ENCODE measurements around the gene CNTNAP5. TPM values are rescaled to one million over a fixed set of nuclear protein-coding genes. Genes with fewer than 3 reads are reported as not detected.

Gene CNTNAP5
- total and polyA plus RNA-seq, 2 experiments from 2014 or later, result 0.03 TPM; not detected in 1

DNA sequence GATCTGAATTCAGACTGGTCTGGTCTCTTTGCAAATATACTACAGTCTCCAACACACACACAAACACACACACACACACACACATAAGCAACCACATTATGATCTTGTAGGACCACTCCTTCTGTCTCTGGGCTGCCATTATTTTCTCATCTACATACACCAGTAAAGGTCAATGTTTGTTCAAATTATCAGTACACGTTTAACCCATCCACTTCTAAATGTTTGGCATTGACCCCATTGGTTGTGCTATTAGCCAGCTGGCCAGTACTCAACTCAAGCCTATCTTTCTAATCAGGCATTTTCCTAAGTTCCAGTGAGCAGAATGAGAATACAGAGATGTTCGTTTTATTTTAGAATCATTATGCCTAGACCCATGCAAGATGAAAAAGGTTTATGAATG, 186.4 kb downstream of the CNTNAP5 start:
- no peaks in the 10 kb centered on the region for H3K9me3 ChIP-seq (ENCODE audit: low read depth)

DNA sequence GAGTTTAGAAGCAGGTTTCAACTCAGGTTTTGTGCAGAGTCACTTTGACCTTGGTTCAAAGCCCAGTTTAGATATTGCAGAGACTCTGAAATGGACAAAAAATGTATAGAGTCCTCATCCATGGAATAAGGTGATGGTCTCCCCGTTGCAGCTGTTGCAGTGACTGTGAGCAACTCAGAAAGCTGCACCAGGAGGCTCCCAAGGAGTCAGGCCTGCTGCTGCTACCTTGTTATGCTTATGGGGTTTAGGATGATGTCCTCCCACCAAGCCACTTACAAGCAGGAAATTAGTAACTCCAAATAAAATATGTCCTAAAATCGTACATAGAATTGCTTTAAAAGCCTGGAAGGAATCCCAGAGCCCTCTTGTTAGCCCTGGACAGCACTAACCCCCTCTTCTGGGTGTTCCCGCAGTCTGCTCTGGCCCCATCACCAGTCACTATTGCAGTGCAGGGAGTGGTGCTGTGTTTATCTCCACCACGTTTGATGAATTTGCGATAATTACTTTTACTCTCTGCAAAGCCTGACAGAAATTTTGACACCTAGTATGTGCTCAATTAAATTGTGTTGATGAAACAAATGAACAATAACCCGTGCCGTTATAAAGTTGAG, 189.0 kb downstream of the CNTNAP5 start:
- H3K27me3 ChIP-seq, result no peaks in the 10 kb centered on the region
- H3K9me3 ChIP-seq (ENCODE audit: low read depth), result no peaks in the 10 kb centered on the region
- TF ChIP-seq, protein P1, sequence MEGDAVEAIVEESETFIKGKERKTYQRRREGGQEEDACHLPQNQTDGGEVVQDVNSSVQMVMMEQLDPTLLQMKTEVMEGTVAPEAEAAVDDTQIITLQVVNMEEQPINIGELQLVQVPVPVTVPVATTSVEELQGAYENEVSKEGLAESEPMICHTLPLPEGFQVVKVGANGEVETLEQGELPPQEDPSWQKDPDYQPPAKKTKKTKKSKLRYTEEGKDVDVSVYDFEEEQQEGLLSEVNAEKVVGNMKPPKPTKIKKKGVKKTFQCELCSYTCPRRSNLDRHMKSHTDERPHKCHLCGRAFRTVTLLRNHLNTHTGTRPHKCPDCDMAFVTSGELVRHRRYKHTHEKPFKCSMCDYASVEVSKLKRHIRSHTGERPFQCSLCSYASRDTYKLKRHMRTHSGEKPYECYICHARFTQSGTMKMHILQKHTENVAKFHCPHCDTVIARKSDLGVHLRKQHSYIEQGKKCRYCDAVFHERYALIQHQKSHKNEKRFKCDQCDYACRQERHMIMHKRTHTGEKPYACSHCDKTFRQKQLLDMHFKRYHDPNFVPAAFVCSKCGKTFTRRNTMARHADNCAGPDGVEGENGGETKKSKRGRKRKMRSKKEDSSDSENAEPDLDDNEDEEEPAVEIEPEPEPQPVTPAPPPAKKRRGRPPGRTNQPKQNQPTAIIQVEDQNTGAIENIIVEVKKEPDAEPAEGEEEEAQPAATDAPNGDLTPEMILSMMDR (IDR thresholded peaks at IDR 0.05; ENCODE audit: low read depth, low read length), result no peak
- no peaks in the 10 kb centered on the region for H3K4me1 ChIP-seq (ENCODE audit: low read depth)
- no peaks in the 10 kb centered on the region for H3K36me3 ChIP-seq
- DNase-seq (ENCODE audit: low read depth in 1 of 2, low spot score in 1 of 2), result no peak
- H3K27ac ChIP-seq, result no peak overlapping the region
- no peak overlapping the region for H3K4me3 ChIP-seq

More for the DNA sequence above, 186.4 kb downstream of the CNTNAP5 start:
- DNase-seq (ENCODE audit: low read depth in 1 of 2, low spot score in 1 of 2), result no peak
- TF ChIP-seq, protein P1 (IDR thresholded peaks at IDR 0.05; ENCODE audit: low read depth, low read length), result no peak
- H3K4me3 ChIP-seq, result no peak overlapping the region
- no peaks in the 10 kb centered on the region for H3K27me3 ChIP-seq
- H3K36me3 ChIP-seq, result no peaks in the 10 kb centered on the region
- H3K4me1 ChIP-seq (ENCODE audit: low read depth), result no peaks in the 10 kb centered on the region
- H3K27ac ChIP-seq, result no peak overlapping the region

DNA sequence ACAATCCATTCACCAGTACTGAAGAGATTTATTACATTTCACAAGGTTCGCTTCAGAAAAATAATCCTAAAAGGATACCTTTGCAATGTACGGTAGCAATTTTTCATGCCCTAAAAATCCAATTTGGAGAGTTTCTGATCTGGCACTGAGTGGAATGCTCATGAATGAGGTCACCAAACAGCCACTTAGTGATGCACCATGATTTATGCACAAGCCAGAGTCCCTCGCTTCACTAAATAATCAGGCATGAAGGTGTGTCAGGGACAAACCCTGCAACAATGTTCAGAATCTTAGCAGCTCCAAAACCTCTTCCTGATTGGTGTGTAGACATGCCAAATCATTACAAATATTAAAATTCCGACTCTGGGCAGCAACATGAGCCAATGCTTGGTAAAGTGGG, 221.1 kb downstream of the CNTNAP5 start:
- H3K4me1 ChIP-seq (ENCODE audit: low read depth), result no peaks in the 10 kb centered on the region
- no peaks in the 10 kb centered on the region for H3K27me3 ChIP-seq
- H3K4me3 ChIP-seq, result no peak overlapping the region
- no peak overlapping the region for H3K27ac ChIP-seq
- no peak for DNase-seq (ENCODE audit: low read depth in 1 of 2, low spot score in 1 of 2)
- TF ChIP-seq, protein P1 (IDR thresholded peaks at IDR 0.05; ENCODE audit: low read depth, low read length), result no peak
- no peaks in the 10 kb centered on the region for H3K36me3 ChIP-seq
- no peaks in the 10 kb centered on the region for H3K9me3 ChIP-seq (ENCODE audit: low read depth)

DNA sequence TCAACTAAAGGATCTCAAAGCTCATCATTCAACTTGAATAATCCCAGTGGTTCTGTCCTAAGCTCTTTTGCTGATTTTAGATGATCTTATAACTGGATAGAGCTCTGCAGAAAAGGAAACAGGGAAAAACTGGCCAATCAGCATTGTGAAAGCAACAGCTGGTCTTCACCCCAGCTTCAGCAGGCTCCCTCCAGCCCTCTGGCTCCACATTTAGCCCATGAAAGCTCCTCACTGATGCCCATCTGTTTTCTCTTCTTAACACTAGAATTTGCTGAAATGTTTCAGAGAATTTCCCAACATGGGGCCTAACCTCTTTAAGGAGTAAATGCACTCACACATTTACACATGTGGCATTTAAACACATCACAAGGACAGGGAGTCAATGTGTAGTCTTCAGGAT, 223.3 kb downstream of the CNTNAP5 start:
- Histone ChIP-seq H3K4me1 (ENCODE audit: low read depth) (no peaks in the 10 kb centered on the region), H3K9me3 (ENCODE audit: low read depth) (no peaks in the 10 kb centered on the region), H3K36me3 (no peaks in the 10 kb centered on the region), H3K27me3 (no peaks in the 10 kb centered on the region), H3K4me3 (no peak overlapping the region), H3K27ac (no peak overlapping the region)
- no peak for DNase-seq (ENCODE audit: low read depth in 1 of 2, low spot score in 1 of 2)
- TF ChIP-seq, protein P1 (IDR thresholded peaks at IDR 0.05; ENCODE audit: low read depth, low read length), result no peak

DNA sequence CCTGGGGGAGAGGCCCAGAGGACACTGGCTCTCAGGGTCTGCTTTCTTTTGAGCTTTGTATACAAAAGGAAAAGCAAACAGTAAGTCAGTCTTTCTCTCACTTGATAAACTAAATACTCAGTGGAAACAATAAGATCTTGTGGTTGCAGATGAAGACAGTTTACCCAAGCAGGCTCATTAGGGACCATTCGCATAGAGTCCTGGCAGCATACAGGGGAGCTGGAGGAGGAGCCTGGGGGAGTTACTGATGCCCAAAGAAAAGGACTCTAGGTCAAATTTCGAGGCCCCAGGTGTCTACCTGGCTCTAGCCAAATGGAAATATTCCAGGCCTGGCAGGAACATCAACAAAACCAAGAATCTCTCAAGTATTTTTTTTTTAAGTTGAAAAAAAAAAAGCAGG, 225.3 kb downstream of the CNTNAP5 start:
- TF ChIP-seq, protein P1 (IDR thresholded peaks at IDR 0.05; ENCODE audit: low read depth, low read length), result no peak
- H3K9me3 ChIP-seq (ENCODE audit: low read depth), result no peaks in the 10 kb centered on the region
- DNase-seq (ENCODE audit: low read depth in 1 of 2, low spot score in 1 of 2), result no peak
- no peak overlapping the region for H3K27ac ChIP-seq
- no peak overlapping the region for H3K4me3 ChIP-seq
- H3K36me3 ChIP-seq, result no peaks in the 10 kb centered on the region
- H3K4me1 ChIP-seq (ENCODE audit: low read depth), result no peaks in the 10 kb centered on the region
- no peaks in the 10 kb centered on the region for H3K27me3 ChIP-seq
